ENCODE data around the gene DIO1. TPM values are rescaled to one million over a fixed set of nuclear protein-coding genes. Genes with fewer than 3 reads are reported as not detected.

The DIO1 gene
- total and polyA plus RNA-seq, 2 of the 8 experiments (the other 6 are each of a cell fraction or from before 2014, with no cell fraction given) = 0.14 TPM; not detected in 1

DNA sequence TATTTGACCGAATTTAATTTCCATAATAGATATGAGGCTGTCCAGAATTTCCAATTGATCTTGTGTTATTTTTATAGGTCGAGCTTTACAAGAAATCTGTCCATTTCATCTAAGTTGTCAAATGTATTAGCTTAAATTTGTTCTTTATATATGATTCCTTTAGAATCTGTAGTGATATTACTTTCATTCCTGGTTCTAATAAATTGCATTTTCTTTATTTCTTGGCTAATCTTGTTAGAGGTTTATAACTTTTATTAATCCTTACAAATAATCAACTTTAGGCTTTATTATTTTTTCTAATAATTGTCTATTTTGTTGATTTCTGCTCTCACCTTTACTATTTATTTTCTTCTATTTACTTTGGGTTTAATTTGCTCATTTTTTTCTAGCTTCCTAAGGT is 37.5 kb downstream of the DIO1 start (continued):
- TF ChIP-seq GTF2F1 (IDR thresholded peaks at IDR 0.05; ENCODE audit: borderline replicate concordance, low read depth, low read length) = no peak
- no peak for TF ChIP-seq JUND (IDR thresholded peaks at IDR 0.05; ENCODE audit: low read length)
- no peak for TF ChIP-seq NANOG (IDR thresholded peaks at IDR 0.05; ENCODE audit: insufficient read depth, low read depth, low read length, poor library complexity, severe bottlenecking)
- TF ChIP-seq RBBP5 (IDR thresholded peaks at IDR 0.05; ENCODE audit: borderline replicate concordance, low read depth, low read length) = no peak

All from H1 (cell line).